ENCODE data around the gene LNX1. TPM values are rescaled to one million over a fixed set of nuclear protein-coding genes. Genes with fewer than 3 reads are reported as not detected.

The LNX1 gene
- total and polyA plus RNA-seq, 5 donors from 2014 or later: 0.25 to 0.42 (median 0.32) TPM; not detected in 1

DNA sequence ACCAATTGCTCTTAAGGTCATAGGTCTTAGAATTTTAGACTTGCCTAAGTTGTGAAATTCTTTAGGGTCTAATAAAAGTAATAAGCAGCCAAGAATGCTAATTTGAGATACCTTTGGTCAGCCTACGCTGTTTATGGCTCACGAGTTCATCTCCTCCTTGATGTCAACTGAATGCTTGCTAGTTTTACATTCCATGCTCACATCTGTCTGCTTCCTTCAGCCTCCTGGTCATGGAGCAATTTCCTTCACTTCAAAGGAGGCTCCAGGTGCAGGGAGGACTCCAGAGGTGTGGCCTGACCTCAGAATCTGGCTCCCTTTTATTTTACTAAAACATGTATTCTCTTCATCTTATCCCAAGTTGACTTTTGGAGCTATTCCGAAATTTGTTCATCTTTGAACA lies 23.3 kb upstream of the LNX1 start:
- no peak for DNase-seq
- Histone ChIP-seq H3K4me1 (ENCODE audit: control insufficient read depth, insufficient read depth, low read length, poor library complexity, severe bottlenecking) (no peaks in the 10 kb centered on the region), H3K27me3 (ENCODE audit: control insufficient read depth, insufficient read depth, low read length) (no peaks in the 10 kb centered on the region), H3K27ac (ENCODE audit: insufficient read depth, low read length, poor library complexity, severe bottlenecking) (no peak overlapping the region), H3K9me3 (ENCODE audit: control insufficient read depth in 2 of 2, low read length in 2 of 2) (no peaks in the 10 kb centered on the region), H3K4me3 (ENCODE audit: low read depth, low read length) (no peak overlapping the region), H3K36me3 (ENCODE audit: control insufficient read depth, insufficient read depth, low read length) (no peaks in the 10 kb centered on the region)
- peaks cover 0 to 10% (median 2%) of the 10 kb centered on the region in 7 donors for H3K9me3 Mint-ChIP-seq
- no peaks in the 10 kb centered on the region for H3K4me1 Mint-ChIP-seq
- ATAC-seq (ENCODE audit: low read depth in 2 of 2): no peak
- peaks cover 4% of the 10 kb centered on the region for H3K27me3 Mint-ChIP-seq
- H3K27ac Mint-ChIP-seq: no peak overlapping the region
- H3K4me3 Mint-ChIP-seq: no peak overlapping the region
- H3K36me3 Mint-ChIP-seq: no peaks in the 10 kb centered on the region

DNA sequence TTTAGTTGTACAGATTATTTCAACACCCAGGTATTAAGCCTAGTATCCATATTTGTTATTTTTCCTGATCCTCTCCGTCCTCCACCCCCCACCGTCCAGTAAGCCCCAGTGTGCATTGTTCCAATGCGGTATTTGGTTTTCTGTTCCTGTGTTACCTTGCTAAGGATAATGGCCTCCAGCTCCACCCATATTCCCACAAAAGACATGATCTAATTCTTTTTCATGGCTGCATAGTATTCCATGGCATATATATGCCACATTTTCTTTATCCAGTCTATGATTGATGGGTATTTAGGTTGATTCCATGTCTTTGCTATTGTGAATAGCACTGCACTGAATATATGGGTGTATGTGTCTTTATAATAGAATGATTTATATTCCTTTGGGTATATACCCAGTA lies 22.1 kb upstream of the LNX1 start:
- H3K4me3 ChIP-seq (ENCODE audit: low read depth, low read length): no peak overlapping the region
- no peaks in the 10 kb centered on the region for H3K27me3 ChIP-seq (ENCODE audit: control insufficient read depth, insufficient read depth, low read length)
- no peak for ATAC-seq (ENCODE audit: low read depth in 2 of 2)
- H3K4me1 ChIP-seq (ENCODE audit: control insufficient read depth, insufficient read depth, low read length, poor library complexity, severe bottlenecking): no peaks in the 10 kb centered on the region
- peak overlapping the region in 1 of 4 donors; percentile 27 for H3K4me3 Mint-ChIP-seq
- peaks cover 4% of the 10 kb centered on the region for H3K27me3 Mint-ChIP-seq
- H3K27ac ChIP-seq (ENCODE audit: insufficient read depth, low read length, poor library complexity, severe bottlenecking): no peak overlapping the region
- H3K9me3 Mint-ChIP-seq: peaks cover 0 to 14% (median 3%) of the 10 kb centered on the region in 7 donors
- no peaks in the 10 kb centered on the region for H3K36me3 ChIP-seq (ENCODE audit: control insufficient read depth, insufficient read depth, low read length)
- no peak for DNase-seq
- no peak overlapping the region for H3K27ac Mint-ChIP-seq
- H3K4me1 Mint-ChIP-seq: no peaks in the 10 kb centered on the region
- H3K9me3 ChIP-seq (ENCODE audit: control insufficient read depth in 2 of 2, low read length in 2 of 2): no peaks in the 10 kb centered on the region
- H3K36me3 Mint-ChIP-seq: no peaks in the 10 kb centered on the region

DNA sequence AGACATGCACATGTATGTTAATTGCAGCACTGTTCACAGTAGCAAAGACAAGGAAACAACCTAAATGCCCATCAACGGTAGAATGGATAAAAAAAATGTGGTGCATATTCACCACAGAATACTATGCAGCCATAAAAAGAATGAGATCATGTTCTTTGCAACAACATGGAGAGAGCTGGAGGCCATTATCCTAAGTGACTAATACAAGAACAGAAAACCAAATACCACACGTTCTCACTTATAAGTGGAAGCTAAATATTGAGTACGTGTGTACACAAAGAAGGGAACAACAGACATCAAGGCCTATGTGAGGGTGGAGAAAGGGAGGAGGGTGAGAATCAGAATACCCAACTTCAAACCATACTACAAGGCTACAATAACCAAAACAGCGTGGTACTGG lies 17.4 kb upstream of the LNX1 start:
- DNase-seq (no peak), ATAC-seq (ENCODE audit: low read depth in 2 of 2) (no peak)
- Mint-ChIP-seq H3K4me3 (no peak overlapping the region), H3K27ac (no peak overlapping the region), H3K36me3 (no peaks in the 10 kb centered on the region), H3K9me3 (peaks cover 0 to 14% (median 3%) of the 10 kb centered on the region in 7 donors), H3K27me3 (peaks cover 4% of the 10 kb centered on the region), H3K4me1 (no peaks in the 10 kb centered on the region)
- no peaks in the 10 kb centered on the region for H3K4me1 ChIP-seq (ENCODE audit: control insufficient read depth, insufficient read depth, low read length, poor library complexity, severe bottlenecking)
- no peak overlapping the region for H3K27ac ChIP-seq (ENCODE audit: insufficient read depth, low read length, poor library complexity, severe bottlenecking)
- no peak overlapping the region for H3K4me3 ChIP-seq (ENCODE audit: low read depth, low read length)
- H3K27me3 ChIP-seq (ENCODE audit: control insufficient read depth, insufficient read depth, low read length): no peaks in the 10 kb centered on the region
- H3K36me3 ChIP-seq (ENCODE audit: control insufficient read depth, insufficient read depth, low read length): no peaks in the 10 kb centered on the region
- peaks cover 0 to 2% of the 10 kb centered on the region in 2 experiments for H3K9me3 ChIP-seq (ENCODE audit: control insufficient read depth in 2 of 2, low read length in 2 of 2)

DNA sequence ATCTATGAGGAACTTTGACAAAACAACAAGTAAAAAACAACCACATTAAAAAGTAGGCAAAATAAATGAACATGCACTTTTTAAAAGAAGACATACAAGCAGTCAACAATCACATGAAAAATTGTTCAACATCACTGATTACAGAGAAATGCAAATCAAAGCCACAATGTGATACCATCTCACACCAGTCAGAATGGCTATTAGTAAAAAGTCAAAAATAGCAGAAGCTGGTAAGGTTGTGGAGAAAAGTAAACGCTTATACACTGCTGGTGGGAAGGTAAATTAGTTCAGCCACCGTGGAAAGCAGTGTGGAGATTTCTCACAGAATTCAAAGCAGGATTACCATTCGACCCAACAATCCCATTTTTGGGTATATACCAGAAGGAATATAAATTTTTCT lies 17.0 kb upstream of the LNX1 start:
- ATAC-seq (ENCODE audit: low read depth in 2 of 2) (no peak), DNase-seq (no peak)
- H3K27me3 Mint-ChIP-seq: peaks cover 4% of the 10 kb centered on the region
- H3K4me3 Mint-ChIP-seq: no peak overlapping the region
- H3K27ac ChIP-seq (ENCODE audit: insufficient read depth, low read length, poor library complexity, severe bottlenecking): no peak overlapping the region
- H3K36me3 ChIP-seq (ENCODE audit: control insufficient read depth, insufficient read depth, low read length): no peaks in the 10 kb centered on the region
- H3K27me3 ChIP-seq (ENCODE audit: control insufficient read depth, insufficient read depth, low read length): no peaks in the 10 kb centered on the region
- H3K27ac Mint-ChIP-seq: no peak overlapping the region
- peaks cover 0 to 10% (median 3%) of the 10 kb centered on the region in 7 donors for H3K9me3 Mint-ChIP-seq
- no peaks in the 10 kb centered on the region for H3K36me3 Mint-ChIP-seq
- H3K4me3 ChIP-seq (ENCODE audit: low read depth, low read length): no peak overlapping the region
- H3K4me1 ChIP-seq (ENCODE audit: control insufficient read depth, insufficient read depth, low read length, poor library complexity, severe bottlenecking): no peaks in the 10 kb centered on the region
- H3K9me3 ChIP-seq (ENCODE audit: control insufficient read depth in 2 of 2, low read length in 2 of 2): peaks cover 0 to 2% of the 10 kb centered on the region in 2 experiments
- H3K4me1 Mint-ChIP-seq: no peaks in the 10 kb centered on the region

DNA sequence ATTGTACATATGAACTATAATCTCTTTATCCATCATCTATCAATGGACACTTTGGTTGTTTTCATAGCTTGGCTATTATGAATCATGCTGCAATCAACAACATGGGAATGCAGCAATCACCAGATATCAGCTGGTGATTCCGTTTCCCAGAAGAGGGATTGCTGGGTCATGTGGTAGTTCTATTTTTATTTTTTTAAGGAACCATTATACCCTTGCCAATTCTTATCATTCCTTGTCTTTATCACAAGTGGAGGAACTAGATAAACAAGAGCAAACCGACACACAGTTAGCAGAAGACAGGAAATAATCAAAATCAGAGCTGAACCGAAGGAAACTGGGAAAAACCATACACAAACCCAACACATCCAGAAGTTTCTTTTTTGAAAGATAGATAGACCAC lies 14.5 kb upstream of the LNX1 start:
- H3K27me3 ChIP-seq (ENCODE audit: control insufficient read depth, insufficient read depth, low read length): no peaks in the 10 kb centered on the region
- Mint-ChIP-seq H3K4me1 (no peaks in the 10 kb centered on the region), H3K36me3 (no peaks in the 10 kb centered on the region), H3K9me3 (peaks cover 0 to 5% (median 1%) of the 10 kb centered on the region in 7 donors), H3K27ac (no peak overlapping the region), H3K4me3 (no peak overlapping the region), H3K27me3 (peaks cover 4% of the 10 kb centered on the region)
- no peaks in the 10 kb centered on the region for H3K4me1 ChIP-seq (ENCODE audit: control insufficient read depth, insufficient read depth, low read length, poor library complexity, severe bottlenecking)
- H3K4me3 ChIP-seq (ENCODE audit: low read depth, low read length): no peak overlapping the region
- peaks cover 0 to 2% of the 10 kb centered on the region in 2 experiments for H3K9me3 ChIP-seq (ENCODE audit: control insufficient read depth in 2 of 2, low read length in 2 of 2)
- H3K36me3 ChIP-seq (ENCODE audit: control insufficient read depth, insufficient read depth, low read length): no peaks in the 10 kb centered on the region
- no peak overlapping the region for H3K27ac ChIP-seq (ENCODE audit: insufficient read depth, low read length, poor library complexity, severe bottlenecking)
- DNase-seq: no peak
- ATAC-seq (ENCODE audit: low read depth in 2 of 2): no peak

DNA sequence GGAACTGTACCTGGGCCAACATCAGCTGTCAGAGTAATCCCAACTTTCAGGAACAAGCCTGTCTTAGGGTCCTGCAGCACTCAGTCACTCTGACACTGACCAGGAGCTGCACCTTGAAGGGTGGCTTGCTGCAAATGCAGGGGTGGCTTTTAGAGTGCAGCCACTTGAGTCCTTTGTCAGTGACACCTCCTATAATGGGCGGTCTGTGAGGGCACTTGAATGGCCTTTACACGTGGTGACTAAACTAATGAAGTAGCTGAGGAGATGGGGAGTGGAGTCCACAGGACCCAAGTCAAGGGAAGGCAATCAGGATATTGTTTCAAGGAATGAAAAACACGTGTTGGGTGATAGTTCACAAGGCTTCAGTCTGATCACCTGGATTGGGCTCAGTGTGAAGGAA lies 11.1 kb upstream of the LNX1 start:
- H3K27me3 Mint-ChIP-seq: peaks cover 8% of the 10 kb centered on the region
- no peak overlapping the region for H3K4me3 Mint-ChIP-seq

DNA sequence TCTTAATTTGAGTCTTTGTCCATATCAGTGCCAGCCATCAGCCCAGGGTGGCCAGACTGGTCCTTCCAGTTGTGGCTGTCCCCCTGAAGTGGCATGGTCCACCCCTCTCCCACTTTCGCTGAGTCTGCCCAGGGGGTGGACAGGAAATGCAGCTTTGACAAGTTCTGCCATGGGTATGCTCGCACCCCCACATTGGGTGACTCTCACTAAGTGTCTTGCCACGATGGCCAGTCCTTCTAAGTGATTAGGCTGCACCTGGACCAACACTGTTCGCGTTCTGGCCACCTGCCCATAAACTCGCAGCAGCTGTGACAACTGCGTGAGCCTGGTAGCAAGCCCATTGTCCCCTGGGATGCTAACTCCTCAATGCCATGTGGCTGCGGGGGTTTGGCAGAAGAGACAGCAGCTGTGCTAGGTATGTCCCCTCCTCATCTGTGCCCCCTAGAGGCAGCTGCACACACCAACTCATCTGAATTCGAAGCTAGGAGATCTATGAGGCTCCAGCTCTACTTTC lies 10.0 kb upstream of the LNX1 start:
- Histone ChIP-seq H3K27ac (ENCODE audit: insufficient read depth, low read length, poor library complexity, severe bottlenecking) (no peak overlapping the region), H3K36me3 (ENCODE audit: control insufficient read depth, insufficient read depth, low read length) (no peaks in the 10 kb centered on the region), H3K4me1 (ENCODE audit: control insufficient read depth, insufficient read depth, low read length, poor library complexity, severe bottlenecking) (no peaks in the 10 kb centered on the region), H3K4me3 (ENCODE audit: low read depth, low read length) (no peak overlapping the region), H3K27me3 (ENCODE audit: control insufficient read depth, insufficient read depth, low read length) (no peaks in the 10 kb centered on the region), H3K9me3 (ENCODE audit: control insufficient read depth in 2 of 2, low read length in 2 of 2) (peaks cover 0 to 2% of the 10 kb centered on the region in 2 experiments)
- H3K9me3 Mint-ChIP-seq: peaks cover 0 to 8% (median 0%) of the 10 kb centered on the region in 7 donors
- peaks cover 6% of the 10 kb centered on the region for H3K27me3 Mint-ChIP-seq
- no peak for ATAC-seq (ENCODE audit: low read depth in 2 of 2)
- no peaks in the 10 kb centered on the region for H3K4me1 Mint-ChIP-seq
- no peak overlapping the region for H3K4me3 Mint-ChIP-seq
- no peaks in the 10 kb centered on the region for H3K36me3 Mint-ChIP-seq
- H3K27ac Mint-ChIP-seq: no peak overlapping the region
- DNase-seq: no peak

More for the DNA sequence above, 11.1 kb upstream of the LNX1 start:
- Mint-ChIP-seq H3K4me1 (no peaks in the 10 kb centered on the region), H3K36me3 (no peaks in the 10 kb centered on the region), H3K9me3 (peaks cover 0 to 5% (median 0%) of the 10 kb centered on the region in 7 donors), H3K27ac (no peak overlapping the region)
- ATAC-seq (ENCODE audit: low read depth in 2 of 2) (no peak), DNase-seq (no peak)
- no peak overlapping the region for H3K27ac ChIP-seq (ENCODE audit: insufficient read depth, low read length, poor library complexity, severe bottlenecking)
- H3K27me3 ChIP-seq (ENCODE audit: control insufficient read depth, insufficient read depth, low read length): no peaks in the 10 kb centered on the region
- H3K4me3 ChIP-seq (ENCODE audit: low read depth, low read length): no peak overlapping the region
- no peaks in the 10 kb centered on the region for H3K4me1 ChIP-seq (ENCODE audit: control insufficient read depth, insufficient read depth, low read length, poor library complexity, severe bottlenecking)
- H3K36me3 ChIP-seq (ENCODE audit: control insufficient read depth, insufficient read depth, low read length): no peaks in the 10 kb centered on the region
- H3K9me3 ChIP-seq (ENCODE audit: control insufficient read depth in 2 of 2, low read length in 2 of 2): peaks cover 0 to 2% of the 10 kb centered on the region in 2 experiments

DNA sequence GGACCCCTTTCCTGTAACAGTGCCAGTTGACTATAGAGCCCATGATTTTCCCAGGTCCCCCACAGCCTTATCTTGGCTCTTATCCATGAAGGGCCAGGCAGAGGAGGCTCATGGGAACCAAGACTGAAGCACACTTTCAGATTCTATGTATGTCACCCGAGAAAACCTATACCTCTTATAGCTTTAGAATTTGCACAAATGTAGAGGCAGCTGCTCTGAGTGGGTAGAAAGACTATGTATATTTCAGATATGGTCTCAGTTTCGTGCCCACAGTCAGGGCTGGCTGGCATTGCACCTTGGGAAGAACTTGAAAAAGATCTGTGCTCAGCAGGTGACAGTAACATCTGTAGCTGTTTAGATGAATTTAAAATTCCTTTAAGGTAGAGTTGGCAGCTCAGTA lies 8.3 kb upstream of the LNX1 start:
- no peak overlapping the region for H3K27ac ChIP-seq (ENCODE audit: insufficient read depth, low read length, poor library complexity, severe bottlenecking)
- Mint-ChIP-seq H3K27me3 (peaks cover 4% of the 10 kb centered on the region), H3K4me1 (no peaks in the 10 kb centered on the region)

More for the DNA sequence above, 8.3 kb upstream of the LNX1 start:
- Histone ChIP-seq H3K9me3 (ENCODE audit: control insufficient read depth in 2 of 2, low read length in 2 of 2) (no peaks in the 10 kb centered on the region), H3K4me3 (ENCODE audit: low read depth, low read length) (no peak overlapping the region), H3K36me3 (ENCODE audit: control insufficient read depth, insufficient read depth, low read length) (no peaks in the 10 kb centered on the region), H3K4me1 (ENCODE audit: control insufficient read depth, insufficient read depth, low read length, poor library complexity, severe bottlenecking) (no peaks in the 10 kb centered on the region), H3K27me3 (ENCODE audit: control insufficient read depth, insufficient read depth, low read length) (no peaks in the 10 kb centered on the region)
- no peak overlapping the region for H3K27ac Mint-ChIP-seq
- H3K9me3 Mint-ChIP-seq: peaks cover 0 to 6% (median 0%) of the 10 kb centered on the region in 7 donors
- DNase-seq (no peak), ATAC-seq (ENCODE audit: low read depth in 2 of 2) (no peak)
- no peaks in the 10 kb centered on the region for H3K36me3 Mint-ChIP-seq
- H3K4me3 Mint-ChIP-seq: no peak overlapping the region
